ENCODE results near the gene MYO1H.
"Not testable (repeated sequence)": the region's sequence is repeated elsewhere in the genome, so short reads cannot be mapped to it uniquely, and the experiment has no call there.

MYO1H gene, protein sequence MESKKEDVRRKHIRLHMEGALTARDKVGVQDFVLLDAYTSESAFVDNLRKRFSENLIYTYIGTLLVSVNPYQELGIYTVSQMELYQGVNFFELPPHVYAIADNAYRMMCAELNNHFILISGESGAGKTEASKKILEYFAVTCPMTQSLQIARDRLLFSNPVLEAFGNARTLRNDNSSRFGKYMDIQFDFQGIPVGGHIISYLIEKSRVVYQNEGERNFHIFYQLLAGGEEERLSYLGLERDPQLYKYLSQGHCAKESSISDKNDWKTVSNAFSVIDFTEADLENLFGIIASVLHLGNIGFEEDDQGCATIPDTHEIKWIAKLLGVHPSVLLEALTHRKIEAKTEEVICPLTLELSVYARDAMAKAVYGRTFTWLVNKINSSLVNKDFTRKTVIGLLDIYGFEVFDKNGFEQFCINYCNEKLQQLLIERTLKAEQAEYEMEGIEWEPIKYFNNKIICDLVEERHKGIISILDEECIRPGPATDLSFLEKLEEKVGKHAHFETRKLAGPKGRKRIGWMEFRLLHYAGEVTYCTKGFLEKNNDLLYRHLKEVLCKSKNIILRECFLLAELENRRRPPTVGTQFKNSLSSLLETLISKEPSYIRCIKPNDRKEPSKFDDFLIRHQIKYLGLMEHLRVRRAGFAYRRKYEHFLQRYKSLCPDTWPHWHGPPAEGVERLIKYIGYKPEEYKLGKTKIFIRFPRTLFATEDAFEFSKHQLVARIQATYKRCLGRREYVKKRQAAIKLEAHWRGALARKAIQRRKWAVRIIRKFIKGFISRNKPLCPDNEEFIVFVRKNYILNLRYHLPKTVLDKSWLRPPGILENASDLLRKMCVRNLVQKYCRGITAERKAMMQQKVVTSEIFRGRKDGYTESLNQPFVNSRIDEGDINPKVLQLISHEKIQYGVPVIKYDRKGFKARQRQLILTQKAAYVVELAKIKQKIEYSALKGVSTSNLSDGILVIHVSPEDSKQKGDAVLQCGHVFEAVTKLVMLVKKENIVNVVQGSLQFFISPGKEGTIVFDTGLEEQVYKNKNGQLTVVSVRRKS

DNA sequence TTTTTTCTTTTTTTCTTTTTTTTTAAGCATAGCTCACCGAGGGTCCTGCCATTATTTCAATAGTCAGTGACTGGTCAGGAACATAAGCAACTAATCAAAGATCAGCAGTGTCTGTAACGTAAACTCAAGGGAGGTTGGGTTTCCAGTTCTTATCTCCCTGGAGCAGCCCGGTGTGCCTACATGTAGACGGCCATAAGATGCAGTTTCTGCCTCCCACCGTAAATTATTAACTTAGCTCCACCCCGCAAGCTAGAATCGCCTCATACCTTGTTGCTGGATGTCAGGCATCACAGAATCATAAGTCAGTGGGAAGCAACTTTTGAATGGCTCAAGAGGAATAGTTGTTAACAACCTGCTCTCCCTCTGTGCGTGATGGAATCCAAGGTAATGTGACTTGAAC lies at the start of gene MYO1H:
TSS of gene MYO1H (plus strand) at position 312 of the 400 bp plus-strand sequence. CDS start at position 373, 61 bp downstream.
- no peak for FAIRE-seq

- FAIRE-seq, result no peak
Observed at GRCh38 chr12:109299849-109300248, 47.9 kb upstream of the MYO1H start.

GRCh38 chr12:109301643-109302168 lies 46.0 kb upstream of the MYO1H start:
- FAIRE-seq, result no peak

DNA sequence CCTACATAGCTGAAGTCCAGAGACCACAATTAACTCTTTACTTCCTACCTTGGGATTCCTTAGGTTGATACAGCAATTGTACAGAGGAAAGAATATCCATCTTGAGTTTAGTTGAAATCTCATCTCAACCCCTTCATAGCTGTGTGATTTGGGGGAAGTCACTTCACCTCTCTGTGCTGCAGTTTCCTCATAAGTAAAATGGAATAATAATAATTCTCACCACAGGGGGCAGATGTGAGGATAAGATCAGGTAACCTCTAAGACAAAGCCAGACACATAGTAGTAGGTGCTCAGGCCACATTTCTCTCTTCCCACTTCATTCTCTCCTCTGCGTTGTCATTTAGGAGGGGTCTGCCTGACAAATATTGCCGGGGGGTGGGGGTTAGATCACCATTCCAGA lies 45.3 kb upstream of the MYO1H start:
- no peak for FAIRE-seq

DNA sequence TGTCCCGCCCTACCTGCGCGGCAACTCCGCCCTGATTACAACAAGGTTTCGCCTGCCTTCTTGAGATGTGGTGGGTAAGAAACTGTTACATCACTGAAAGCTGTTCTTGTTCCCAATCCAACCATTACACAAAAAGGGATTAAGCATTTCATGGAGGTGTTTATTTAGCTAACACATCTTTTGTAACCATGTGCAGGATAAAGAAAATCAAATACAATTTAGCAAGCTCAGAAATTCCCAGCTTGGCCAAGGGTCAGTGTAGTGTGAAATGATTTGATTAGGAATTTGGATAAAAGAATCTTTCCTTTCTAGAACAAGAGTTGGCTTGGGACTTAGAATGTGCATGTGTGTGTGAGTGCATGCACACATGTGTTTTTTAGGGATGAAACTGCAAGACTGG lies 44.9 kb upstream of the MYO1H start:
- no peak for FAIRE-seq

DNA sequence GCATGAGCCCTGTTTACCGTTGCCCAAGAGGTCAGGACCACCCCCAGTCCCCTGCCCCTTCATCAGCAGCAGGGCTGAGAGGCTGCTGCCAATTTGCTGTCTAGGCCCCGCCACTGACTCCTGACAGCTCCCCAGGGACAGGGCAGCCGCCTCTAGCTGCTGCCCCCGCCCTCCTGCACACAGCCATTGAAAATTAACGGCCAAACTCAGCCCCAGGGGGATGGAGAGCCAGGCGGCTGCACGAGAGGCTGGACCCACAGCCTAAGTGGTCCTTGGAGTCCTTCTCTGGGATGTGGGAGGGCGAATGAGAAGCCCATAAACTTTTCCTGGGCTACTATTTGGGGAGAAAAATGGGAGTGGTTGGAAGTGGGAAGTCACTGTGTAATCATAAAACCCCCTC lies 43.2 kb upstream of the MYO1H start:
- no peak for FAIRE-seq

GRCh38 chr12:109305547-109305946 lies 42.2 kb upstream of the MYO1H start:
- no peak for FAIRE-seq

GRCh38 chr12:109307051-109307450 lies 40.6 kb upstream of the MYO1H start:
- FAIRE-seq, result no peak

- no peak for FAIRE-seq
Observed at GRCh38 chr12:109308534-109309380, 38.9 kb upstream of the MYO1H start, which contains the start of gene FOXN4. Gene FOXN4, minus strand, starts transcription at chr12:109309284. Its CDS starts 963 bp downstream, at chr12:109308321.

- no peak for FAIRE-seq
Observed at GRCh38 chr12:109309381-109310246, 38.1 kb upstream of the MYO1H start.

DNA sequence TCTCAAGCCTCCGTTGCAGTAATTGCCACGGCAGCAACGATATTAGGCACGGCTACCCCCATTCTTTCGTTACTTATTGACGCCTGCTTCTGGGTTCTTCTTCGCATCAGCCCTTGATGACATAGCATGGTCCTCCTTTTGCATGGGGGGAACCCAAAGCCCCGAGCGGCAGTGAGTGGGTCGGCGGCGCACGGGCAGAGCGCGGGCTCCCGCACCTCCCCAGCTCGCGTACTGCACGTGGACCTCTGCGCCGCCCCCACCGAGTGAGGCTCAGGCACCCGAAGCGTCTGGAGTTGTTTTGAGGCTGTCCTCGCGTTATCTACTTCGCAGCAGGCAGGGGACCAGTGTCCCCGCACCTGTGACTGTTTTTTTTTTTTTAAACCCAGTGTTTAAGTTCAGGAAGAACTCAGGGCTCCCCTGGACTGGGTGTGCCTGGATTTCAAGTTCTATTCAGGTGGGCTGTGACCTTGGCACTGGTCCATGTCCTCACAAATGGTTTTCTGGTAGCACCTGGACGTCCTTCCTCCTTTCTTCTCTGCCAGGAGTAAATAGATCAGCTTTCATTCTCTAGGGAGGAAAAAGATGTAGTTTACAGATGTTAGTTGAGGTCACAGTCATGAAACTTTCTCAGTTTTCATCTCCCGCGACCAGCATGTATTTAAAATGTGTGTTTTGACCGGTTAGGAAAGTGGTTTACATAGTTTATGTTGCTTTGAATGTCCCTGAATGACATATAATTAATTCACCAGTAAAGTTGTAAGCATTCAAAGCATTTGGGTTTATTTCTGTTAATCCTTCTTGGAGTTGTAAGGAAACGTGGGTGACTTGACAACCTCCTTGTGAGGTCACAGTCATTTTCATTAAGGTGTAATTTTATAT lies 37.2 kb upstream of the MYO1H start:
- FAIRE-seq, result no peak

DNA sequence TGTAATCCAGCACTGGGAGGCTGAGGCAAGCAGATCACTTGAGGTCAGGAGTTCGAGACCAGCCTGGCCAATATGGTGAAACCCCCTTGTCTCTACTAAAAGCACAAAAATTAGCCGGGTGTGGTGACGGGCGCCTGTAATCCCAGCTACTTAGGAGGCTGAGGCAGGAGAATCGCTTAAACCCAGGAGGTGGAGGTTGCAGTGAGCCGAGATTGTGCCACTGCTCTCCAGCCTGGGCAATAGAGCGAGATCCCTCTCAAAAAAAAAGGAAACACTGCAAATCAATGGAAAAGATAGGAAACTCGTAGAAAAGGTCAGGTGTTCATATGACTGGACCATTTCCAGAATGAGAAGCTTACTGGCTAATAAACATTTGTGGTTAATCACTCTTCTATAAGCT lies 26.4 kb upstream of the MYO1H start:
- FAIRE-seq, result not testable (repeated sequence)

- no peak for FAIRE-seq
Observed at GRCh38 chr12:109329003-109329402, 18.7 kb upstream of the MYO1H start.

DNA sequence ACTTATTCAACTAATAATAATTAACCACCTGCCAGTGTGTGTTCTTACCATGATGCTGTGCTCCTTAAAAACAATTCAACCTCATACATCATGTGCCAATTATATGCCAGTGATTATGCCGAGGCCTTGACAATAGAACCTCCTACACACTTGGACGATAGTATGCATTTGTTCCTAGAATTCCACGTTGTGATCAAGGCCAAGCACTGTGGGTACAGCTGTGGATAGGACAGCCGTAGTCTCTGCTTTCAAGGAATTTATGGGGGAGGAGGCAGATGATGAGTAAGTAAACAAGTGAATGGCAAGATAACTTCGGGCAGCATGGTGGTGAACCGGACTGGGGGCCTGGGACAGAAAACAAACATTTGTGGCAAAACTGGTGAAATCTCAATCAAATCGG lies 18.0 kb upstream of the MYO1H start:
- no peak for FAIRE-seq

- FAIRE-seq, result no peak
Observed at GRCh38 chr12:109330282-109331230, 17.1 kb upstream of the MYO1H start.

- FAIRE-seq, result no peak
Observed at GRCh38 chr12:109331301-109331952, 16.3 kb upstream of the MYO1H start.

GRCh38 chr12:109334887-109335286 lies 12.8 kb upstream of the MYO1H start:
- FAIRE-seq, result no peak

- no peak for FAIRE-seq
Observed at GRCh38 chr12:109336593-109336992, 11.1 kb upstream of the MYO1H start.
